GM23338 (cell line): ENCODE data around the gene CCSAP. TPM values are rescaled to one million over a fixed set of nuclear protein-coding genes. Genes with fewer than 3 reads are reported as not detected.

ENCODE experiments used
- ATAC-seq: fragments of 200-7000 bp; cut with Tn5 transposase; 3 replicates; pipeline ENCODE4 v1.9.1; 2020
- DNase-seq: peaks from one replicate; pipeline ENCODE4 v3.0.0-alpha.2; 2015; ENCODE audit warnings: low spot score
- H2AFZ ChIP-seq: fragments of 200-600 bp; sonication (generic); 2 replicates; pipeline ENCODE4 v1.8.0; 2016; ENCODE audit warnings: antibody characterized with exemption, mild to moderate bottlenecking, moderate library complexity
- H3F3A ChIP-seq: fragments of 200-600 bp; sonication (generic); replicated peaks from 2 replicates; pipeline ENCODE4 v1.8.0; 2017; ENCODE audit warnings: antibody characterized with exemption, mixed run types, low read depth
- H3K27ac ChIP-seq: fragments of 200-600 bp; sonication (generic); 2 replicates; pipeline ENCODE4 v1.6.1; 2016; ENCODE audit warnings: low read depth
- H3K27me3 ChIP-seq: fragments of 200-600 bp; sonication (generic); 2 replicates; pipeline ENCODE4 v1.8.0; 2016; ENCODE audit warnings: mild to moderate bottlenecking, mixed run types, moderate library complexity; ENCODE audit not compliant: insufficient read depth
- H3K36me3 ChIP-seq: fragments of 200-600 bp; sonication (generic); 2 replicates; pipeline ENCODE4 v1.8.0; 2016; ENCODE audit warnings: mild to moderate bottlenecking; ENCODE audit not compliant: insufficient read depth
- H3K4me1 ChIP-seq: fragments of 200-600 bp; sonication (generic); 2 replicates; pipeline ENCODE4 v1.8.0; 2016; ENCODE audit warnings: mild to moderate bottlenecking, moderate library complexity; ENCODE audit not compliant: insufficient read depth
- H3K4me2 ChIP-seq: fragments of 200-600 bp; sonication (generic); 2 replicates; pipeline ENCODE4 v1.7.1; 2017; ENCODE audit warnings: mixed run types
- H3K4me3 ChIP-seq: fragments of 200-600 bp; sonication (generic); 2 replicates; pipeline ENCODE4 v1.6.1; 2016; ENCODE audit warnings: mixed run types
- H3K79me2 ChIP-seq: fragments of 200-600 bp; sonication (generic); replicated peaks from 2 replicates; pipeline ENCODE4 v1.8.0; 2017; ENCODE audit warnings: mild to moderate bottlenecking; ENCODE audit not compliant: insufficient read depth
- H3K9me2 ChIP-seq: fragments of 200-600 bp; sonication (generic); 2 replicates; pipeline ENCODE4 v1.8.0; 2017; ENCODE audit not compliant: insufficient read depth
- H4K20me1 ChIP-seq: fragments of 200-600 bp; sonication (generic); replicated peaks from 2 replicates; pipeline ENCODE4 v1.8.0; 2017; ENCODE audit warnings: mild to moderate bottlenecking; ENCODE audit not compliant: insufficient read depth
- H3K27ac Mint-ChIP-seq: 2 replicates; pipeline ENCODE4 v1.8.0; 2020; ENCODE audit warnings: inconsistent platforms, mild to moderate bottlenecking, moderate library complexity, mixed read lengths
- H3K27me3 Mint-ChIP-seq: 3 replicates; pipeline ENCODE4 v1.8.0; 2022; ENCODE audit warnings: low read depth, mild to moderate bottlenecking, moderate library complexity, mixed read lengths, inconsistent platforms; ENCODE audit not compliant: insufficient read depth, poor library complexity
- H3K36me3 Mint-ChIP-seq: 3 replicates; pipeline ENCODE4 v1.8.0; 2021; ENCODE audit warnings: low read depth, mild to moderate bottlenecking, inconsistent platforms, moderate library complexity, mixed read lengths
- H3K4me1 Mint-ChIP-seq: 3 replicates; pipeline ENCODE4 v1.8.0; 2020; ENCODE audit warnings: mild to moderate bottlenecking, inconsistent platforms, mixed read lengths
- H3K4me3 Mint-ChIP-seq: 3 replicates; pipeline ENCODE4 v1.8.0; 2021; ENCODE audit warnings: moderate library complexity, mild to moderate bottlenecking, inconsistent platforms, mixed read lengths
- H3K9me3 Mint-ChIP-seq: 3 replicates; pipeline ENCODE4 v1.8.0; 2020; ENCODE audit warnings: moderate library complexity, mild to moderate bottlenecking, inconsistent platforms, mixed read lengths
- CREB1 ChIP-seq: fragments of 250-450 bp; sonication (Bioruptor Pico); IDR thresholded peaks from 2 replicates; pipeline ENCODE4 v1.5.0; 2020; ENCODE audit warnings: low read depth, mild to moderate bottlenecking, moderate library complexity
- CTCF ChIP-seq, 2 experiments: fragments of 200-600 bp in 1 of 2; sonication (generic) in 1 of 2; conservative IDR thresholded peaks; 2 replicates each; pipeline versions ENCODE4 v1.5.1 to v1.6.1; 2016 to 2017; ENCODE audit warnings: antibody characterized with exemption in 2 of 2, low read depth in 2 of 2, mild to moderate bottlenecking in 2 of 2, moderate library complexity in 1 of 2
- ETS1 ChIP-seq: IDR thresholded peaks from 2 replicates; pipeline ENCODE4 v1.6.1; 2016; ENCODE audit warnings: antibody characterized with exemption
- EZH2 ChIP-seq: fragments of 200-600 bp; sonication (generic); IDR thresholded peaks from one replicate; pipeline ENCODE4 v1.8.0; 2017; ENCODE audit warnings: antibody characterized with exemption, mild to moderate bottlenecking, low read depth; ENCODE audit not compliant: unreplicated experiment
- EZH2phosphoT487 ChIP-seq: fragments of 200-600 bp; sonication (generic); IDR thresholded peaks from one replicate; pipeline ENCODE4 v1.8.1; 2018; ENCODE audit warnings: antibody characterized with exemption; ENCODE audit not compliant: unreplicated experiment
- JUNB ChIP-seq: IDR thresholded peaks from one replicate; pipeline ENCODE4 v1.6.1; 2016; ENCODE audit warnings: antibody characterized with exemption; ENCODE audit not compliant: unreplicated experiment
- NANOG ChIP-seq: IDR thresholded peaks from 2 replicates; pipeline ENCODE4 v1.6.1; 2016; ENCODE audit warnings: antibody characterized with exemption, borderline replicate concordance
- POLR2AphosphoS5 ChIP-seq: IDR thresholded peaks from 2 replicates; pipeline ENCODE4 v1.6.1; 2016; ENCODE audit warnings: antibody characterized with exemption, low read depth
- REST ChIP-seq: IDR thresholded peaks from one replicate; pipeline ENCODE4 v1.6.1; 2018; ENCODE audit warnings: antibody characterized with exemption; ENCODE audit not compliant: unreplicated experiment
- STAT1 ChIP-seq: IDR thresholded peaks from one replicate; pipeline ENCODE4 v1.6.1; 2016; ENCODE audit warnings: antibody characterized with exemption; ENCODE audit not compliant: unreplicated experiment
- ZNF114 ChIP-seq: fragments of 250-450 bp; sonication (Bioruptor Pico); IDR thresholded peaks from 2 replicates; pipeline ENCODE4 v1.5.0; 2020; ENCODE audit warnings: mild to moderate bottlenecking, moderate library complexity
- ZNF331 ChIP-seq: fragments of 250-450 bp; sonication (Bioruptor Pico); IDR thresholded peaks from 2 replicates; pipeline ENCODE4 v1.5.0; 2020; ENCODE audit warnings: low read depth, mild to moderate bottlenecking, moderate library complexity
- ZNF462 ChIP-seq: fragments of 250-450 bp; sonication (Bioruptor Pico); IDR thresholded peaks from 2 replicates; pipeline ENCODE4 v1.5.0; 2020; ENCODE audit warnings: mild to moderate bottlenecking, moderate library complexity
- polyA plus RNA-seq: library from polyadenylated mRNA; unstranded; fragments of >200 nt; fragmentation: Nextera tagmentation; extraction: Ambion mirVana; gene quantifications from 2 replicates; pipeline ENCODE4 v1.2.1, GENCODE V29; 2016
- total RNA-seq: library from RNA; depleted of rRNA; stranded (reverse); fragments of >200 nt; shearing (Covaris generic); gene quantifications from 2 replicates; pipeline ENCODE4 v1.2.3, GENCODE V29; 2014

Gene CCSAP
- total and polyA plus RNA-seq, 2 experiments from 2014 or later, result 4.2 to 13.3 TPM

GRCh38 chr1:229334716-229335115 lies 8.1 kb downstream of the CCSAP start:
- no peak overlapping the region for H3K27ac ChIP-seq
- ATAC-seq (no peak), DNase-seq (no peak)
- no peaks in the 10 kb centered on the region for H3F3A ChIP-seq
- H3K4me2 ChIP-seq, result no peak overlapping the region
- no peak overlapping the region for H3K4me3 Mint-ChIP-seq
- peaks cover 2% of the 10 kb centered on the region for H3K27me3 Mint-ChIP-seq
- H3K4me1 Mint-ChIP-seq, result peaks cover 10% of the 10 kb centered on the region; the same call in 1 of the 3 replicates
- no peaks in the 10 kb centered on the region for H3K9me2 ChIP-seq
- no peaks in the 10 kb centered on the region for H3K27me3 ChIP-seq
- H3K36me3 ChIP-seq, result no peaks in the 10 kb centered on the region; the same call in 1 of the 2 replicates
- H2AFZ ChIP-seq, result no peak overlapping the region
- no peak overlapping the region for H3K27ac Mint-ChIP-seq
- H3K4me3 ChIP-seq, result no peak overlapping the region
- H4K20me1 ChIP-seq, result peaks cover 7% of the 10 kb centered on the region
- H3K36me3 Mint-ChIP-seq, result peaks cover 9% of the 10 kb centered on the region
- TF ChIP-seq CREB1 (no peak), POLR2AphosphoS5 (no peak), JUNB (no peak), ZNF331 (CRISPR knock-in tag) (no peak), ETS1 (no peak), NANOG (no peak), CTCF (conservative IDR thresholded peaks at IDR 0.05; ENCODE audit: low read depth in 2 of 2) (no peak), EZH2 (no peak), EZH2phosphoT487 (no peak), ZNF462 (CRISPR knock-in tag) (no peak), ZNF114 (CRISPR knock-in tag) (no peak), STAT1 (no peak), REST (no peak)
- no peaks in the 10 kb centered on the region for H3K4me1 ChIP-seq
- H3K79me2 ChIP-seq, result peaks cover 45% of the 10 kb centered on the region
- no peaks in the 10 kb centered on the region for H3K9me3 Mint-ChIP-seq
